CD4-positive, alpha-beta T cell (primary cell): ENCODE measurements around the gene HSD17B7. TPM values are rescaled to one million over a fixed set of nuclear protein-coding genes. Genes with fewer than 3 reads are reported as not detected.

ENCODE experiments used
- ATAC-seq: fragments of 200-7000 bp; cut with Tn5 transposase; one replicate; pipeline ENCODE4 v1.10.0; 2022; ENCODE audit warnings: mild to moderate bottlenecking; ENCODE audit not compliant: poor library complexity
- CTCF ChIA-PET: fragments of 350-600 bp; sonication (Branson Sonifier 250); formaldehyde crosslinking; loops from one replicate; lab custom pipeline; 2021; ENCODE audit warnings: antibody characterized with exemption, inconsistent platforms; lab: Charles Lee
- POLR2A ChIA-PET: fragments of 350-600 bp; sonication (Branson Sonifier 250); formaldehyde crosslinking; loops from one replicate; lab custom pipeline; 2021; ENCODE audit warnings: antibody characterized with exemption, inconsistent platforms; lab: Charles Lee
- DNase-seq, 14 experiments: peaks; one replicate each; pipeline ENCODE4 v3.0.0-alpha.2; 2013 to 2020; ENCODE audit warnings: mixed read lengths in 2 of 14
- H3K27ac ChIP-seq, 2 donors: one replicate each; pipeline versions ENCODE4 v1.5.1 to v1.7.0; 2013; ENCODE audit warnings: low read length in 2 of 2, low read depth in 1 of 2, mild to moderate bottlenecking in 1 of 2
- H3K27me3 ChIP-seq, 2 experiments: 1 replicate in 1 of 2; 2 replicates in 1 of 2; pipeline versions ENCODE4 v1.6.1 to v1.7.0; 2013; ENCODE audit warnings: low read length in 2 of 2, control low read depth in 1 of 2, mild to moderate bottlenecking in 1 of 2, moderate library complexity in 1 of 2; ENCODE audit not compliant: insufficient read depth in 2 of 2, control insufficient read depth in 1 of 2
- H3K36me3 ChIP-seq: one replicate; pipeline ENCODE4 v1.6.1; 2013; ENCODE audit warnings: low read length, control low read depth; ENCODE audit not compliant: insufficient read depth
- H3K4me1 ChIP-seq: one replicate; pipeline ENCODE4 v1.6.1; 2013; ENCODE audit warnings: low read length, control low read depth; ENCODE audit not compliant: insufficient read depth
- H3K4me3 ChIP-seq: one replicate; pipeline ENCODE4 v1.5.1; 2013; ENCODE audit warnings: mild to moderate bottlenecking, low read length, moderate library complexity
- H3K9me3 ChIP-seq, 2 experiments: 1 replicate in 1 of 2; 2 replicates in 1 of 2; pipeline versions ENCODE4 v1.6.1 to v1.7.0; 2013; ENCODE audit warnings: low read length in 2 of 2, mild to moderate bottlenecking in 2 of 2, control low read depth in 1 of 2, moderate library complexity in 1 of 2; ENCODE audit not compliant: control insufficient read depth in 1 of 2, insufficient read depth in 1 of 2
- H3K27ac Mint-ChIP-seq: one replicate; pipeline ENCODE4 v1.8.0; 2020; ENCODE audit warnings: mixed read lengths
- H3K27me3 Mint-ChIP-seq: one replicate; pipeline ENCODE4 v1.8.0; 2021; ENCODE audit warnings: mixed read lengths
- H3K36me3 Mint-ChIP-seq: one replicate; pipeline ENCODE4 v1.8.0; 2021; ENCODE audit warnings: low read depth, mixed read lengths
- H3K4me1 Mint-ChIP-seq: one replicate; pipeline ENCODE4 v1.8.0; 2021; ENCODE audit warnings: low read depth, mixed read lengths
- H3K4me3 Mint-ChIP-seq: one replicate; pipeline ENCODE4 v1.8.0; 2020; ENCODE audit warnings: mild to moderate bottlenecking, mixed read lengths
- H3K9me3 Mint-ChIP-seq: one replicate; pipeline ENCODE4 v1.8.0; 2020; ENCODE audit warnings: mixed read lengths
- intact Hi-C, 2 experiments: fragments of 100-400 bp; cut with DNase I in 1 of 2; cut with micrococcal nuclease in 1 of 2; formaldehyde crosslinking; loops; one replicate each; pipeline versions ENCODE4 v1.15.1 to v1.9.0; 2023 to 2025; cut with DNase I, micrococcal nuclease
- total RNA-seq, 174 experiments: library from RNA in 2 of 174; stranded (reverse) in 2 of 174; gene quantifications; one replicate each; pipeline ENCODE4 v1.2.3 and lab custom pipeline; 2021 to 2026
- TF ChIP-seq, protein P1 (sequence below): fragments of 200-600 bp; IDR thresholded peaks from one replicate; pipeline ENCODE4 v1.8.0; 2022; ENCODE audit warnings: antibody characterized with exemption, mild to moderate bottlenecking

HSD17B7 gene
- total RNA-seq, 2 experiments from 2014 or later, result 16.5 to 17.5 TPM

- ChIA-PET POLR2A (no interaction called here), CTCF (no interaction called here)
- intact Hi-C loops, result loop anchor here (5.0 kb wide), 2 partner anchors 331 to 1941 kb away; no protein-coding TSS in a partner anchor
- DNase-seq (no peak), ATAC-seq (no peak)
- no peak overlapping the region for H3K27ac ChIP-seq
- H3K9me3 Mint-ChIP-seq, result no peaks in the 10 kb centered on the region
- no peaks in the 10 kb centered on the region for H3K36me3 ChIP-seq
- H3K4me1 ChIP-seq, result no peaks in the 10 kb centered on the region
- no peak overlapping the region for H3K4me3 ChIP-seq
- H3K36me3 Mint-ChIP-seq, result no peaks in the 10 kb centered on the region
- no peaks in the 10 kb centered on the region for H3K9me3 ChIP-seq
- H3K4me3 Mint-ChIP-seq, result no peak overlapping the region
- no peaks in the 10 kb centered on the region for H3K4me1 Mint-ChIP-seq
- peaks cover 27% of the 10 kb centered on the region for H3K27me3 Mint-ChIP-seq
- H3K27ac Mint-ChIP-seq, result no peak overlapping the region
- TF ChIP-seq, protein P1, sequence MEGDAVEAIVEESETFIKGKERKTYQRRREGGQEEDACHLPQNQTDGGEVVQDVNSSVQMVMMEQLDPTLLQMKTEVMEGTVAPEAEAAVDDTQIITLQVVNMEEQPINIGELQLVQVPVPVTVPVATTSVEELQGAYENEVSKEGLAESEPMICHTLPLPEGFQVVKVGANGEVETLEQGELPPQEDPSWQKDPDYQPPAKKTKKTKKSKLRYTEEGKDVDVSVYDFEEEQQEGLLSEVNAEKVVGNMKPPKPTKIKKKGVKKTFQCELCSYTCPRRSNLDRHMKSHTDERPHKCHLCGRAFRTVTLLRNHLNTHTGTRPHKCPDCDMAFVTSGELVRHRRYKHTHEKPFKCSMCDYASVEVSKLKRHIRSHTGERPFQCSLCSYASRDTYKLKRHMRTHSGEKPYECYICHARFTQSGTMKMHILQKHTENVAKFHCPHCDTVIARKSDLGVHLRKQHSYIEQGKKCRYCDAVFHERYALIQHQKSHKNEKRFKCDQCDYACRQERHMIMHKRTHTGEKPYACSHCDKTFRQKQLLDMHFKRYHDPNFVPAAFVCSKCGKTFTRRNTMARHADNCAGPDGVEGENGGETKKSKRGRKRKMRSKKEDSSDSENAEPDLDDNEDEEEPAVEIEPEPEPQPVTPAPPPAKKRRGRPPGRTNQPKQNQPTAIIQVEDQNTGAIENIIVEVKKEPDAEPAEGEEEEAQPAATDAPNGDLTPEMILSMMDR, result no peak
- H3K27me3 ChIP-seq, result peaks cover 0 to 2% of the 10 kb centered on the region in 2 experiments
Measured at GRCh38 chr1:162846256-162847212, 56.0 kb downstream of the HSD17B7 start.

GRCh38 chr1:162847839-162848453, 57.4 kb downstream of the HSD17B7 start:
- CTCF ChIA-PET, result interaction anchor here (0.6 to 1.1 kb wide), 4 partner anchors 10 to 811 kb away, joined by 3 to 5 read pairs (median 4); no protein-coding TSS in a partner anchor
- H3K36me3 Mint-ChIP-seq, result no peaks in the 10 kb centered on the region
- H3K4me3 ChIP-seq, result no peak overlapping the region
- no peaks in the 10 kb centered on the region for H3K4me1 ChIP-seq
- H3K4me3 Mint-ChIP-seq, result no peak overlapping the region
- H3K36me3 ChIP-seq, result no peaks in the 10 kb centered on the region
- peak; percentile 29 for ATAC-seq
- H3K27me3 ChIP-seq, result peaks cover 0 to 2% of the 10 kb centered on the region in 2 experiments
- POLR2A ChIA-PET, result no interaction called here
- DNase-seq, result peak; percentile 62 to 89 (median 77)
- intact Hi-C loops, result loop anchor here (5.0 kb wide), 2 partner anchors 329 to 1939 kb away; no protein-coding TSS in a partner anchor
- no peak overlapping the region for H3K27ac ChIP-seq
- H3K27me3 Mint-ChIP-seq, result peaks cover 28% of the 10 kb centered on the region
- H3K27ac Mint-ChIP-seq, result no peak overlapping the region
- H3K9me3 ChIP-seq, result no peaks in the 10 kb centered on the region
- TF ChIP-seq, protein P1, result peak; percentile 93
- no peaks in the 10 kb centered on the region for H3K4me1 Mint-ChIP-seq
- H3K9me3 Mint-ChIP-seq, result no peaks in the 10 kb centered on the region

DNA sequence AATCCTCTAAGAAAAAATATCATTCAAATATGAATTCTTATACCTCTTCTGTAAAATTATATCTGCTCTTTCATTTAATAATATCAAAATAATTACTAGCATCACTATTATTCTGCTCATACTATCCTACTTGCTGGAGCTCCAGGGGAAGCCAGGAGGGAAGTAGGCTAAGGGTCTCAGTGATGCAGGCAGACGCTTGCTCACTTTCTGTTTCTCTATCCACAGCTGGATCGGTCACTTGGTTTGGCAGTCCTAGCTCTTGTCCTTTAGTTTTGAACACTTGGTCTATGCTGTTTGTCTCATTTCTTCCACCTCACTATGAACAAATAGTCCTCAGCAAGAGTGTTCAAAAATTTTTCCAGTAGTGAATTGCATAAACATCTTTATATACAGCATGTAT, 59.2 kb downstream of the HSD17B7 start:
- ATAC-seq (no peak), DNase-seq (no peak)
- Histone ChIP-seq H3K27me3 (peaks cover 0 to 2% of the 10 kb centered on the region in 2 experiments), H3K36me3 (no peaks in the 10 kb centered on the region), H3K27ac (no peak overlapping the region), H3K4me3 (no peak overlapping the region), H3K4me1 (no peaks in the 10 kb centered on the region), H3K9me3 (no peaks in the 10 kb centered on the region)
- Mint-ChIP-seq H3K4me1 (no peaks in the 10 kb centered on the region), H3K4me3 (no peak overlapping the region), H3K27me3 (peaks cover 31% of the 10 kb centered on the region), H3K27ac (no peak overlapping the region), H3K36me3 (no peaks in the 10 kb centered on the region), H3K9me3 (no peaks in the 10 kb centered on the region)
- ChIA-PET POLR2A (no interaction called here), CTCF (no interaction called here)
- TF ChIP-seq, protein P1, result no peak
- intact Hi-C loops, result loop anchor here (5.0 kb wide), 3 partner anchors 323 to 1938 kb away; no protein-coding TSS in a partner anchor
